COLO829 (cell line): Measurements from ENCODE around the gene TNS1.

Experiments
- DNase-seq: peaks from one replicate; pipeline ENCODE4 v3.0.0; 2012; ENCODE audit warnings: low spot score

Gene TNS1

DNA sequence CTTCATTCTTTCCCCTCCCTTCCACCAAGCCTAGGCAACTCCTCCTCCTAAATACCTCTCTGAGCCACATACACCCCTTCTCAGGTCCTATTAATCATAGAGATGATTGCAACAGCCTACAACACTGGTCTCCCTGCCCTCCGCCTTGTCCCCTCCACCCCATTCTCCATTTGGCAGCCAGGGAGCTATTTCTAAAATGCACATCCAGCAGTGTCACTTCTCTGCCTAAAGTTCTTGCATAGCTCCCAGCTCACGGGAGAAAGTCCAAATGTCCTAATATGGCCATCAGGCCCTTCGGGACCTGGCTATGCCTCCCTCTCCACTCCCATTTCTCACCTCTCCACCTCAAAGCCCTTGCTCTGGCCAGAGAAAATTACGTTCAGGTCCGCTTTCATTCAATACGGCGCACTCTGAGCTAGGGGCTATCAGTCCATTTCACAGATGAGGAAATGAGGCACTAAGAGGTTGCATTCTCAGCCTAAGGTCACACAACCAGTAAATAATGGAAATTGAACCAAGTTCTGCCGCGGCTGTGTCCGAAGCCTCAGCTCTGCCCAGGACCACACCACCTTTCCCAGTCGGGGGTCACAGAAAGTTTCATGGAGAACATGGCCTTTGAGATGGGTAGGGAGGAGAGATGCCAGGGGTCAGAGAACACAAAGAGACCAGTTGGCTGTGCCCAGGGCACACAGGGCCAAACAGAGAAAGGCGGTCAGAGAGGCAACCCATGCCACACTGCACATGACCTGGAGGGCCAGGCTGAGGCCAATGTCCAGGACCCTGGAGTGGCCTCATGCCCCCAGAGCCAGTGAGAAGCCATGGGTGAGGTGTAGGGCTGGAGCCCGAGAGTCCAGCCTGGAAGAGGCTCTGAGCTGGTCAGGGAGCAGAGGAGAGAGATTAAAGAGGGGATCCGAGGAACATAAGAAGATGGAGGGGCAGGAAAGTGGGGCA, 72.8 kb downstream of the TNS1 start:
- DNase-seq, result no peak

DNA sequence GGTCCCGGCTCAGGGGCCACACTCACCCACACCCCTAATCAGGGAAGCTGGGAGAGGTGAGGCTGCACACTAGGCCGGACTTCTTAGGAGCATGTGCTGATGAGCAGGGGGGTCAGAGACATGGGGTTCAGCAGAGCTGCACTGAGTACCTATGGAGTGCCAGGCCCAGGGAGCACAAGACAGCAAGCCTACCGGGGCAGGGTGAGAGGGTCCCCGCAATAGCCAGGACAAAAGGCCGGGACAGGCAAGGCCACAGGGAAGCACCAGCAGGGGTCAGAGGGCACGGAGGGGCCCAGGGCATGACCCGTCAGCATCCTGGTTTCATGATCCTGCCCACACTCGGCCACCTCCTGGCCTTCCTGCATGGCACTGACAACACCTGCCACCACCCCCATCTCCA, 73.5 kb downstream of the TNS1 start:
- DNase-seq, result no peak

DNA sequence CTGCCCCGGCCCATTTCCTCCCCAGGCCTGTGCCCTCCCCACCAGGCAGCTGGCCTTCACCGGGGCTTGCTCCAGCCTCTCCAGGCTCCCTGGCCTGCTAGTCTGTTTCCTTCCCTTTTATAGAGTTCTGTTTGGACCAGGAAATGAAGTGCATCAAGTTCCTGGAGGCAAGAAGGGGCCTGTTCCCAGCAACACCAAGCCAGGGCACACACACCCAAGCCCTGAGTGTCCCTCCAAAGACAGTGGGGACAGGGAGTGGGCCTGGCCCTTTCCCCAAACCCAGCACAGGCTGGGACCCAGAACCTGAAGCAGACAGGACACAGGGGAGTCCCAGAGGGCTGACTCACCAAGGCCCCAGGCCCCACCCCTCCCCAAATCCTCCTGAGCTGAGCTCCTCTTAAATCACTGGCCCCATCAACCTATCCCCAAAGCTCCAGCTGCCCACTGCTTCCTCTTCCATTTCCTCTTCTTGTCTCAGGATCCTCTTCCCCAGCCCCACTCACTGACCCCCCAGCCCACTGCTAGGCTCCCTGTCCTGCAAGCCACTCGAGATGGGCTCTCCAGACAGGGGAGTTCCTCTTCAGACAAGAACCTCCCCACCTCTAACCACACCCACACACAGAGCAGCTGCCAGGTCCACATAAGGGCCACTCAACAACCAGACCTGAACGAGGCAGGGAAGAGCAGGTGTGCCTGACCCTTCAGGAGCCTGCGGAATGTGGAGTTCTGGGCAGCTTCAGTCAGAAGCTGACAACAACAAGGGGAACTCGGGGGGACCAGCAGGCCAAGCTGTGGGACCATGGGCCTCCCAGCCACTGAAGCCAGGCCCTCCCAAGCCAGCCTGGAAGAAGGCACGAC, 74.2 kb downstream of the TNS1 start:
- DNase-seq, result no peak

DNA sequence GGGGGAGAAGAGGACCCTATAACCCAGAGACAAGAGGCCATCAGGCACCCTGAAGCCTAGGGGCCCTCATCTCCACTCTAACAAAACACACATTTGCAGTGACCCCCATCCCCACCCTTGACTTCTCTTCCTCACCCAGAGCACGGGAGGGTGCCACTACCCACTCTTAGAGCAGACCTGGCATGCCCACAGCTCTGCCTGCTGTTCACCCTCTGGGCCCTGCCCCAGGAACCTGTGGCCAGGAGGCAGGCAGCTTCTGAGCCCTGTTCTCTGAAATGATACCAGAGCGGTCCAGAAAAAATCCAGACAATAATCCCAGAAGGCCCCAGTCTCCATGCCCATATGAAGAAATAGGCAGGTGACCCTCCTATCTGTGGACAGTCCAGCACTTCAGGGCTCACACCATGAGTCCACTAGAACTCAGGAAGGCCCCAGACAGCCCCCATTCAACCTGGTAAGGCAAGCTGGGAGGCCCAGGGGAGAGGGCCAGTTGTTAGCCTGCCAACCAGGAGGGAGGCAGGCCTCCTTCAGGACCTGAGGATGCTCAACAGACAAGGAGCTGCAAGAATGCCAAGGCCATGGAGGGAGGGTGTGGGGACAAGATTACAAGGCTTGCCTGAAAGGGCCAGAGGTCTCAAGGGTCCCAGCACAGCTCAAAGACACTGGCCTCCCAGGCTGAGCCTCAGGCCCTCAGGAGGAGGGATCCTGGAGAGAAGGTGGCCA, 75.0 kb downstream of the TNS1 start:
- DNase-seq, result no peak

- no peak for DNase-seq
These were observed 76.0 kb downstream of the TNS1 start for GRCh38 chr2:217926801-217927200.

GRCh38 chr2:217924346-217924901, 78.4 kb downstream of the TNS1 start:
- no peak for DNase-seq

- DNase-seq, result no peak
These were observed 79.6 kb downstream of the TNS1 start for GRCh38 chr2:217923007-217923686.

DNA sequence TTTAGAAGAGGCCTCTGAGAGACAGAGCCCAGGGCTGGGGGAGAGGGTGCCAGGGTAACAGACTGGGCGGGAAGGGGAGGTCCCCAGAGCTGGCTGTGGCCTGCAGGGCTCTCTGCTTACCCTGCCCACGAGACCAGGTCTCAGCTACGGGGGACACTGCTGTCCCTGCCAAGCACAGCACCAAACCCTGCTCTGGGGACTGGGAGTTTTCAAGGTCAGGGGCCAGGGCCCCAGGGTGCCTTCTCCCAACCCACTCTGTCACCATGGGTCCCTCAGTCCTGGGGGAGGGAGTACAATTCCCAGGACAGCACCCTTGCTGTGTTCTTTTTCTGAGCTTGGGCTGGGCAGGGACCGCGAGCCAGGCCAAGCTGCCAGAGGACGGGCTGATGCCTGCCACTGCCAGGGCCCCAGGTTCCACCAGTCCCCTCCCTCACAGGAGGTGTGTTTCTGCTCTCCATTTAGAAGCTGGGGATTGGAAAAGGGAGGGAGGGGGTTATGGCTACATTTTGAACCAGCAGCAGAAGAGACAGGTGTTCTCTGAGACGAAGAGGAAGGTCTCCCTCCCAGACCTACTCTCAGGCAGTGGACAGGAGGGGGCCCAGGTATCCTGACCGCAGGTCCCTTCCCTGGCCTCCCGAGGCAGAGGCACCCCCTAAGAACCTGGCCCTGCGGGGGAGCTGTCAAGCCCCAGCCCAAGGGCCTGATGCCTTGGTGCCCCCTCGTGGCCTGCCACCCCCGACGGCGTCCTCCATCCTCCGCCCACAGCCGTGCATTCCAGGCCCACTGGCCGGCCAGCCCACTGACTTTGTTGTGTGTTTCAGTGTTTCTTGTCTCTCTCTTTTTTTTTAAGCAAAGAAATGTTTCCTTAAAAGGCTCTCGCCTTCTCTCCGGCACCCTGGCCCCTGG, 80.4 kb downstream of the TNS1 start:
- no peak for DNase-seq

GRCh38 chr2:217920879-217921603, 81.8 kb downstream of the TNS1 start:
- DNase-seq, result no peak

DNA sequence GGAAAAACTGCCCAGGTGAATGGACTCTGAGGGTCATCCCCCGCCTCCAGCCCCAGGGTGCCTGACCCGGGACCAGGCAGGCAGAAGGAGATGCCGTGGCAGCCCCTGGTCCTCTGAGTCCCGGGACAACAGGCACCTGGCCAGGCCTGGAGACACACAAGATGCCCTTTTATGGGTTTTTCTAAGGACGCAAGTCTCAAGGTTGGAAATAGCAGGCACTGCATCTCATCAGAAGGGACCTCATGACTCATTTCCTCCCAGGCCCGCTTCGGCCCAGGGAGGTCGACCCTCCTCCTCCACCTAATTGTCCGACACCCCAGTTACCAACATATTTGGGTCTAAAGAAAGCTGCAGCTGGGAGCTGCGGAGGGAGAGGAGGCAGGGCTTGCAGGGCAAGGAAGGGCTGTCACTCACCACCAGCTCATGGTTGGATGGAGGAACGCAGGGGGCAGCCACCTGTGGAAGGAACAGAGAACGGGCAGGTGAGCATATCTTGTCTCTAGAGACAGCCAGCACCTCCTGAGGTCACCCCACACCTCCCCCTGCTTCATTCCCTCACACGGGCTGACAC, 82.9 kb downstream of the TNS1 start:
- DNase-seq, result no peak

GRCh38 chr2:217919204-217919603, 83.6 kb downstream of the TNS1 start:
- DNase-seq, result no peak

GRCh38 chr2:217918308-217919024, 84.3 kb downstream of the TNS1 start:
- DNase-seq, result no peak

DNA sequence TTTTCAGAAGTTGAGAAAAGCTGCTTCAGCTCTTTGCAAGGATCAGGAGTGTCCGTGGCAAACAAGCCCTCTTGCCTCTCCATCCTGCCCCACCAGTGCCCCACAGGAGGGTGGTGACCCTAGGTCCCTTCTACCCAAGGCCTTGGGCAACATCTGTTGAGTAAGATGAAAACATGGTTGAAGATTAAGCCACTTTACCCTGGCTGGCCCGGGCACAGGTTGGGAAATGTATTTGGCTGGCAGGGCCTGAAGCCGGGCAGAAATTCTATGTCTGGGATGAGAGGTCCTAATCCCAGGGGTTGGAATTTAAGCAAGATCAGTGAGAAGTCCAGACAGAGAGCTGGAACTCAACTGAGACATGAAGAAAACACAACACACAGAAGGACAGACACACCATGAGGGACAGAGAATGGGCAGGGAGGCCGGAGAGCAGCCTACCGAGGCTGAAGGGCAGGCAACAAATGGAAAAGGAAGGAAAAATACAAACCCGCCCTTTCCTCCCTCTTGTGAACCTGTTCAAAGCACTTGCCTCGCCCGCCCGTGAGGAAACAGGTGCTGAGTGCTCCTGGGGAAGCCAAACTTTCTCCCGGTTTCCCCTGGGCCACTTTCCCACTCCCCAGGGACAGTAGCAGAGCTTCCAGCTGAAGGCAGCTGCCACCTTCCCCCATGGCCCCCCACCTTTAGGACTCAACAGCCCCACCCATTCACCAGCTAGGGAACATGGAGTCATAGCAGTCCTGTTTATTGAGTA, 86.1 kb downstream of the TNS1 start:
- no peak for DNase-seq

DNA sequence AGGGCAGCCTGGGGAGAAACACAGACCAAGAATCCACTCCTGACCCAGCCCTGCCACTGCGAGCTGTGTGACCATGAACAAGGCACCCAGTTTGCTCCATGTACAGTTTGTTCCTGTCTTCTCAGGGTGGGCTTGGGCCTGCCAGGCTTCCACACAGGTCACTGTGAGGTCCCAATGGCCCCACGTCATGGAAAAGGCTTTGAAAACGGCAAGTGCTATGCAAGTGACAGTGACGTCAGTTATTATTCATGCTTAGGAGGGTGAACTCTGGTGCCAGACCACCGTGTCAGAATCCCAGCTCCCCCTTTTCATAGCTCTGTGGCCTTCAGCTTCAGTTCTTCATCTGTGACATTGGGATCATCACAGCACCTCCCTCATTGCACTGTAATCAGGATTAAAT, 87.1 kb downstream of the TNS1 start:
- no peak for DNase-seq

- no peak for DNase-seq
These were observed 87.9 kb downstream of the TNS1 start for GRCh38 chr2:217914878-217915277.

DNA sequence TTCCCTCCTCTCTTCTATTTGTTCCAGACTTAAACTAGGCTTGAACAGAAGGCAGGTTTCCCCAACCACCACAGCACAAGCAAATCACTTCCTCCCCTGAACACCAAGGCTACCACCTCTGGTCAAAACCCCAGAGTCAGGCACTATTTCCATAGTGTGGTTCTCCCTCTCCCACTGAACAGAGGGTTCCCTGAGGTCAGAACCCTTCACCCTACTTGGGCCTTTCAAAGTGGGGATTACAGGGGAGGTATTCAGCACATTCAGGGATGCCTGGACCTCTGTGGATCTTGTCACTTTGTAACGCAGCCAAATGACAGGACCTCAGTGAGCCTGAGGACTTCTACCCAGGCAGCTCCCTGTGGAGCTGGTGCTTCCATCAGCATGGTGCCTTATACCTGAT, 88.7 kb downstream of the TNS1 start:
- no peak for DNase-seq

DNA sequence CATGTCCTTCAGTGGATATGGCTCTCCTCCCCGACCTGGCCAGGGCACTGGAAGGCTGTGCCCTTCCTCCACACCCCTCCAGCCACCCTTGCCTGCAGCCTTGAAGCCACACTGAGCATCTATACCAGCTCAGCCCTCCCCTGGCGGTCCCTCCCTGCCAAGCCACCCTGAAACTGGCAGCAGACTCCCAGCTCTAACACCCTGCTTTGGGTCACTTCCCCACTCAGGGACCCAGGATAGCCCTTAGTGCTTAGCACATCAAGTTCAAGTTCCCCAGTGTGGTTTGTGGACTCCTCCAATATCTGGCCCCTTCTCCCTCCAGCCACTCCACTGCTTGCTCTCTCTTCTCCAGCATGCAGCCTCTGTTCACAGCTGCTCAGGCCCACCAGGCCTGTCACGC, 89.4 kb downstream of the TNS1 start:
- DNase-seq, result no peak
